MM.1S (cell line): Measurements from ENCODE around the gene SSX2IP.
A peak's percentile ranks its signal among the peaks of the same experiment; 100 is the strongest.

Experiments
- DNase-seq: peaks from one replicate; pipeline ENCODE4 v3.0.0-alpha.2; 2015
- H2AFZ ChIP-seq: fragments of 300-600 bp; sonication (generic); 2 replicates; pipeline ENCODE4 v1.6.0; 2016; ENCODE audit warnings: antibody characterized with exemption, low read length
- H3F3A ChIP-seq: fragments of 300-600 bp; sonication (generic); 2 replicates; pipeline ENCODE4 v1.6.1; 2016; ENCODE audit warnings: mild to moderate bottlenecking, antibody characterized with exemption, low read length, moderate library complexity, mixed read lengths; ENCODE audit not compliant: insufficient read depth
- H3K27ac ChIP-seq: fragments of 300-600 bp; sonication (generic); 2 replicates; pipeline ENCODE4 v1.5.1; 2016; ENCODE audit warnings: mild to moderate bottlenecking, low read length
- H3K27me3 ChIP-seq: fragments of 300-600 bp; sonication (generic); replicated peaks from 2 replicates; pipeline ENCODE4 v1.6.0; 2016; ENCODE audit warnings: low read length; ENCODE audit not compliant: insufficient read depth
- H3K36me3 ChIP-seq: fragments of 300-600 bp; sonication (generic); replicated peaks from 2 replicates; pipeline ENCODE4 v1.6.1; 2016; ENCODE audit warnings: mild to moderate bottlenecking, low read length, mixed read lengths; ENCODE audit not compliant: insufficient read depth
- H3K4me1 ChIP-seq: fragments of 300-600 bp; sonication (generic); 2 replicates; pipeline ENCODE4 v1.6.1; 2016; ENCODE audit warnings: low read length, mixed read lengths
- H3K4me2 ChIP-seq: fragments of 300-600 bp; sonication (generic); 2 replicates; pipeline ENCODE4 v1.6.0; 2016; ENCODE audit warnings: low read depth, low read length
- H3K4me3 ChIP-seq: fragments of 300-600 bp; sonication (generic); 2 replicates; pipeline ENCODE4 v1.5.1; 2016; ENCODE audit warnings: low read length, mixed read lengths
- H3K79me2 ChIP-seq: fragments of 300-600 bp; sonication (generic); 2 replicates; pipeline ENCODE4 v1.6.1; 2016; ENCODE audit warnings: mixed run types, low read length, mixed read lengths
- H3K9ac ChIP-seq: fragments of 300-600 bp; sonication (generic); 2 replicates; pipeline ENCODE4 v1.6.1; 2016; ENCODE audit warnings: low read length, mixed read lengths
- H3K9me2 ChIP-seq: fragments of 300-600 bp; sonication (generic); replicated peaks from 2 replicates; pipeline ENCODE4 v1.6.1; 2016; ENCODE audit warnings: mild to moderate bottlenecking, low read length, mixed read lengths; ENCODE audit not compliant: insufficient read depth
- H3K9me3 ChIP-seq: fragments of 300-600 bp; sonication (generic); replicated peaks from 2 replicates; pipeline ENCODE4 v1.6.1; 2016; ENCODE audit warnings: mild to moderate bottlenecking, low read length, mixed read lengths; ENCODE audit not compliant: insufficient read depth
- H4K20me1 ChIP-seq: fragments of 300-600 bp; sonication (generic); 2 replicates; pipeline ENCODE4 v1.6.1; 2016; ENCODE audit warnings: mild to moderate bottlenecking, low read length, moderate library complexity, mixed read lengths; ENCODE audit not compliant: insufficient read depth
- CTCF ChIP-seq: fragments of 300-600 bp; sonication (generic); IDR thresholded peaks from 2 replicates; pipeline ENCODE4 v1.5.1; 2016; ENCODE audit warnings: antibody characterized with exemption, low read length, mixed read lengths
- EZH2 ChIP-seq: fragments of 300-600 bp; sonication (generic); optimal IDR thresholded peaks from 2 replicates; pipeline ENCODE3; 2017; ENCODE audit warnings: low read depth, mild to moderate bottlenecking, antibody characterized with exemption, low read length, mixed read lengths
- EZH2phosphoT487 ChIP-seq: fragments of 300-600 bp; sonication (generic); IDR thresholded peaks from 2 replicates; pipeline ENCODE4 v1.6.1; 2018; ENCODE audit warnings: antibody characterized with exemption, low read length

SSX2IP gene

GRCh38 chr1:84603223-84603622 is 87.0 kb downstream of the SSX2IP start:
- TF ChIP-seq EZH2phosphoT487 = no peak
- no peak for TF ChIP-seq EZH2
- no peak for TF ChIP-seq CTCF
- no peak overlapping the region for H3K4me2 ChIP-seq
- no peak for DNase-seq
- no peaks in the 10 kb centered on the region for H3K9me2 ChIP-seq
- no peak overlapping the region for H3K9ac ChIP-seq
- H3K27me3 ChIP-seq = no peaks in the 10 kb centered on the region
- H3K36me3 ChIP-seq = no peaks in the 10 kb centered on the region
- H3K9me3 ChIP-seq = no peaks in the 10 kb centered on the region
- H4K20me1 ChIP-seq = no peaks in the 10 kb centered on the region
- H3K4me1 ChIP-seq = 0 out of 2 replicates have a peak, but pooled peaks cover 9% of the 10 kb centered on the region
- H2AFZ ChIP-seq = no peak overlapping the region
- no peak overlapping the region for H3K27ac ChIP-seq
- H3F3A ChIP-seq = no peaks in the 10 kb centered on the region
- H3K79me2 ChIP-seq = no peaks in the 10 kb centered on the region
- H3K4me3 ChIP-seq = no peak overlapping the region

GRCh38 chr1:84600796-84601195 is 89.5 kb downstream of the SSX2IP start:
- no peaks in the 10 kb centered on the region for H3F3A ChIP-seq
- no peak for DNase-seq
- 0 out of 2 replicates have a peak, but pooled peaks cover 9% of the 10 kb centered on the region for H3K4me1 ChIP-seq
- H3K9me2 ChIP-seq = no peaks in the 10 kb centered on the region
- no peak overlapping the region for H3K4me3 ChIP-seq
- no peak for TF ChIP-seq CTCF
- no peak for TF ChIP-seq EZH2
- TF ChIP-seq EZH2phosphoT487 = no peak
- no peak overlapping the region for H2AFZ ChIP-seq
- H3K36me3 ChIP-seq = no peaks in the 10 kb centered on the region
- H3K9ac ChIP-seq = no peak overlapping the region
- no peaks in the 10 kb centered on the region for H3K27me3 ChIP-seq
- H4K20me1 ChIP-seq = no peaks in the 10 kb centered on the region
- no peak overlapping the region for H3K27ac ChIP-seq
- no peaks in the 10 kb centered on the region for H3K9me3 ChIP-seq
- no peaks in the 10 kb centered on the region for H3K79me2 ChIP-seq
- H3K4me2 ChIP-seq = no peak overlapping the region

GRCh38 chr1:84598846-84599741 is 91.2 kb downstream of the SSX2IP start:
- Histone ChIP-seq H3K9me2 (no peaks in the 10 kb centered on the region), H3K9me3 (no peaks in the 10 kb centered on the region), H3K27ac (peak overlapping the region; percentile 59; the same call in 1 of the 2 replicates), H3K4me2 (peak overlapping the region; percentile 32; the same call in 1 of the 2 replicates), H3K36me3 (no peaks in the 10 kb centered on the region), H3K4me1 (0 out of 2 replicates have a peak, but pooled peaks cover 9% of the 10 kb centered on the region), H3K27me3 (no peaks in the 10 kb centered on the region), H2AFZ (no peak overlapping the region), H3F3A (no peaks in the 10 kb centered on the region), H4K20me1 (no peaks in the 10 kb centered on the region), H3K4me3 (no peak overlapping the region), H3K79me2 (no peaks in the 10 kb centered on the region), H3K9ac (no peak overlapping the region)
- DNase-seq = peak; percentile 12
- TF ChIP-seq EZH2 (no peak), EZH2phosphoT487 (no peak), CTCF (no peak)
